ENCODE measurements around the gene PGBD5. TPM values are rescaled to one million over a fixed set of nuclear protein-coding genes. Genes with fewer than 3 reads are reported as not detected.

The PGBD5 gene
- total RNA-seq, 1 donor from 2014 or later: 1.8 TPM

DNA sequence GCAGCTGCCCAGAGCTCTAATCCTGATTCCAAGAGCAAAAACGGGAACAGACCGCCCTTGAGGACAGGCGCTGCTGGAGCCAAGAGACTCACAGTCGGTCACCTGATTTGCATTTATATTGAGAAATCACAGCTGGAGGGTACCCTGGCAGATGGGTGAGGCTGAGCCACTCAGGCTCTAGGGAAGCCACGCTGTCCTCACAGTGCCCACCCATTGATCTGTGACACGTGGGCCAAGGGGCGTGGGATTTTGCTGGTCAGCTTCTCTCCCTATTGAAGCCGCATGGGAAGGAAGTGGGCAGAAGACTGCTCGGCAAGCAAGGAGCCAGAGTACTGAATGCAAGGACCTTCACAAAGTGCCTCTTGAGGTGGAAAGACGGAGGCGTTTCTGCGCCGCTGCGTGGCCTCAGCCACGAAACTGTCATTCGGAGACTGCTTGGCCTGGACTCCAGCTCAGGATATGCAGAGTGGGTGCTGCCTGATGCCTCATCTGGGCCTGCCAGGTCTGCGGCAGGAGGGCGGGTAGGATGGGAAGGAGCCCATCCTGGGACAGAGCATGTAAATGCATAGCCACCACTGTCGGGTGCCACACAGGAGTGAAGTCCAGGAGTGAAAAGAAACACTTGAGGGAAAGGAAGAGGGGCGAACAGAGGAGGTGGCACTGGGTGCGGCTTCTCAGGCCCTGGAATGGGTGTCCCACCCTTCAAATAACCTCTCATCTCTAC is 139.8 kb downstream of the PGBD5 start:
- H3K4me3 Mint-ChIP-seq (ENCODE audit: unreplicated experiment): no peak overlapping the region
- TF ChIP-seq, protein P1, sequence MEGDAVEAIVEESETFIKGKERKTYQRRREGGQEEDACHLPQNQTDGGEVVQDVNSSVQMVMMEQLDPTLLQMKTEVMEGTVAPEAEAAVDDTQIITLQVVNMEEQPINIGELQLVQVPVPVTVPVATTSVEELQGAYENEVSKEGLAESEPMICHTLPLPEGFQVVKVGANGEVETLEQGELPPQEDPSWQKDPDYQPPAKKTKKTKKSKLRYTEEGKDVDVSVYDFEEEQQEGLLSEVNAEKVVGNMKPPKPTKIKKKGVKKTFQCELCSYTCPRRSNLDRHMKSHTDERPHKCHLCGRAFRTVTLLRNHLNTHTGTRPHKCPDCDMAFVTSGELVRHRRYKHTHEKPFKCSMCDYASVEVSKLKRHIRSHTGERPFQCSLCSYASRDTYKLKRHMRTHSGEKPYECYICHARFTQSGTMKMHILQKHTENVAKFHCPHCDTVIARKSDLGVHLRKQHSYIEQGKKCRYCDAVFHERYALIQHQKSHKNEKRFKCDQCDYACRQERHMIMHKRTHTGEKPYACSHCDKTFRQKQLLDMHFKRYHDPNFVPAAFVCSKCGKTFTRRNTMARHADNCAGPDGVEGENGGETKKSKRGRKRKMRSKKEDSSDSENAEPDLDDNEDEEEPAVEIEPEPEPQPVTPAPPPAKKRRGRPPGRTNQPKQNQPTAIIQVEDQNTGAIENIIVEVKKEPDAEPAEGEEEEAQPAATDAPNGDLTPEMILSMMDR (IDR thresholded peaks at IDR 0.05): no peak
- no peak overlapping the region for H3K27ac Mint-ChIP-seq (ENCODE audit: unreplicated experiment)

DNA sequence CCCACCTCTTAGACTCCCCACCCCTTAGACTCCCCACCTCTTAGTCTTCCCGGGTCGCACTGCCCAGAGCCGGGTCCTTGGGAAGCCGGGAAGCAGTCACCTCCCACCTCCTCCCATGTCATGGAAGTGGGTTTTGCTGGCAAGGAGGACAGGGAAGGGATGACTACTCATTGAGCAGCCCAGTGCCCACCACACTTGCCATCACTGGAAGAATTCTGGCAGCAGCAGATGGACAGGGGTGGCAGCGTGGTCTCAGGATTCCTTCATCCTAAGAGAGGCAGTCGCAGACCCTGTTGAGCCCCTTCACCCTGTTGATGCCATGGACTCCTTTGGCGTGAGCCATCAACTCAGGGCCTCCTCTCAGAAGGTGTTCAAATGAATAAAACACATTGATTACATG is 140.8 kb downstream of the PGBD5 start:
- Mint-ChIP-seq H3K27me3 (ENCODE audit: low read depth) (no peaks in the 10 kb centered on the region), H3K36me3 (ENCODE audit: low read depth) (peaks cover 10% of the 10 kb centered on the region), H3K4me1 (ENCODE audit: low read depth) (no peaks in the 10 kb centered on the region), H3K9me3 (ENCODE audit: low read depth) (no peaks in the 10 kb centered on the region), H3K27ac (ENCODE audit: unreplicated experiment) (no peak overlapping the region), H3K4me3 (ENCODE audit: unreplicated experiment) (no peak overlapping the region)
- TF ChIP-seq, protein P1 (IDR thresholded peaks at IDR 0.05): no peak
- peak; percentile 53 for DNase-seq (ENCODE audit: low spot score)

More for the DNA sequence above, 139.8 kb downstream of the PGBD5 start:
- Mint-ChIP-seq H3K36me3 (ENCODE audit: low read depth) (peaks cover 7% of the 10 kb centered on the region), H3K27me3 (ENCODE audit: low read depth) (peaks cover 2% of the 10 kb centered on the region), H3K9me3 (ENCODE audit: low read depth) (no peaks in the 10 kb centered on the region), H3K4me1 (ENCODE audit: low read depth) (no peaks in the 10 kb centered on the region)
- peak; percentile 59 for DNase-seq (ENCODE audit: low spot score)

DNA sequence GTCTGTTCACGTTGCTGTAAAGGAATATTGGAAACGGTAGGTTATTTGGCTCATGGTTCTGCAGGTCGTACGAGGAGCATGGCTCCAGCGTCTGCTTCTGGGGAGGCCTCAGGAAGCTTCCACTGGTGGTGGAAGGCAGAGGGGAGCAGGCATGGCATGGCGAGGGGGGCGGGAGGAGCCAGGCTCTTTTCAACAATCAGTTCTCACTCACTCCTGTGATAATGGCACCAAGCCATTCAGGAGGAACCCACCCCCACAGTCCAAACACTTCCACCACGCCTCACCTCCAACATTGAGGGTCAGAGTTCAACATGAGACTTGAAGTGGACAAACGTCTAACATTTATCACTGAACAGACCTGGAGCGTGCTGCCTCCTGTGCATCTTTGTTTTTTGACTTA is 141.2 kb downstream of the PGBD5 start:
- Mint-ChIP-seq H3K27me3 (ENCODE audit: low read depth) (no peaks in the 10 kb centered on the region), H3K27ac (ENCODE audit: unreplicated experiment) (no peak overlapping the region), H3K4me1 (ENCODE audit: low read depth) (no peaks in the 10 kb centered on the region), H3K9me3 (ENCODE audit: low read depth) (no peaks in the 10 kb centered on the region), H3K36me3 (ENCODE audit: low read depth) (peaks cover 11% of the 10 kb centered on the region), H3K4me3 (ENCODE audit: unreplicated experiment) (no peak overlapping the region)
- TF ChIP-seq, protein P1 (IDR thresholded peaks at IDR 0.05): no peak
- peak; percentile 36 for DNase-seq (ENCODE audit: low spot score)

DNA sequence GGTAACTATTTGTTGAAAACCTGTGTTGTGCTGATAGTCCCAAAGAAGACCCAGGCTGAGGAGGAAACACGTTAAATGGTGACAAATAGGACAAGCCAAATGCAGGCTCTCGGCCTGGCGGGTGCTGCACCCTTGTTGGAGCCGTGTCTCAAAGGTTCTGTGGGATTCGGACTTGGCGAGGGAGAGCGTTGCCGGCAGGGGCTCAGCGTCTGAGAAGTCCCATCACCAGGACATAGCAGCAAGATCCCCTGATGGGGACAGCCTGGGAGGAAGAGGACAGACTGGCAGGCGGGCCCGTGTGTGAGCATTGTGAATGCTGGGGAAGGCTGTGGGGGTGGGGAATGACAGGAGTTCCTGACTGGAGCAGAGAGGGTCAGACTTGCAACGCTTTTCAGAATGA is 142.5 kb downstream of the PGBD5 start:
- Mint-ChIP-seq H3K27ac (ENCODE audit: unreplicated experiment) (no peak overlapping the region), H3K4me1 (ENCODE audit: low read depth) (no peaks in the 10 kb centered on the region)

DNA sequence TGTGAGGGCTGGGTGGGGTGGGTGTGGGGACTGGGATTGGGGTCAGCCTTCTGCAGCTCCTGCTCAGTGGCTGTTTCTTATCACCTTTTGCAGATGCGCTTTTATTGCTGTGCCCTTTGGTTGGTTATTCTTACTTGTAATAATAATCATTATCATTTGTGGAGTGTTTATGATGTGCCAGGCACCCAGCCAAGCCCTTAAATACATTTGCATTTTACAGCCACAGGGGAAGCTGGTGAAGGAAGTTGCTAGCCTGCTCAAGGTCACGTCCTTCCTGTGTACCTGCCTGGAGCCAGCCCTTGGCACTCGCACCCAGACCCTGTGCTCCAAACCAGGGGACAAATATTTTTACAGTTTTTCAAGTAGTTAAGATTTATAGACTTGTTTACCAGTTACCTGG is 144.0 kb downstream of the PGBD5 start:
- Mint-ChIP-seq H3K4me3 (ENCODE audit: unreplicated experiment) (no peak overlapping the region), H3K27ac (ENCODE audit: unreplicated experiment) (no peak overlapping the region), H3K9me3 (ENCODE audit: low read depth) (no peaks in the 10 kb centered on the region), H3K36me3 (ENCODE audit: low read depth) (peaks cover 25% of the 10 kb centered on the region), H3K4me1 (ENCODE audit: low read depth) (peaks cover 10% of the 10 kb centered on the region), H3K27me3 (ENCODE audit: low read depth) (no peaks in the 10 kb centered on the region)
- TF ChIP-seq, protein P1 (IDR thresholded peaks at IDR 0.05): no peak
- no peak for DNase-seq (ENCODE audit: low spot score)

More for the DNA sequence above, 142.5 kb downstream of the PGBD5 start:
- TF ChIP-seq, protein P1 (IDR thresholded peaks at IDR 0.05): no peak
- DNase-seq (ENCODE audit: low spot score): peak; percentile 50
- no peaks in the 10 kb centered on the region for H3K27me3 Mint-ChIP-seq (ENCODE audit: low read depth)
- no peak overlapping the region for H3K4me3 Mint-ChIP-seq (ENCODE audit: unreplicated experiment)
- peaks cover 19% of the 10 kb centered on the region for H3K36me3 Mint-ChIP-seq (ENCODE audit: low read depth)
- H3K9me3 Mint-ChIP-seq (ENCODE audit: low read depth): no peaks in the 10 kb centered on the region

Measured in chondrocyte (in vitro differentiated cells).